GM21737 (cell line): ENCODE measurements around the gene VAV2.

ENCODE experiments used
- ATAC-seq: cut with Tn5 transposase; IDR thresholded peaks from one replicate; pipeline ENCODE4 v1.9.1; 2021; ENCODE audit warnings: mild to moderate bottlenecking, moderate library complexity; ENCODE audit not compliant: unreplicated experiment

The VAV2 gene

DNA sequence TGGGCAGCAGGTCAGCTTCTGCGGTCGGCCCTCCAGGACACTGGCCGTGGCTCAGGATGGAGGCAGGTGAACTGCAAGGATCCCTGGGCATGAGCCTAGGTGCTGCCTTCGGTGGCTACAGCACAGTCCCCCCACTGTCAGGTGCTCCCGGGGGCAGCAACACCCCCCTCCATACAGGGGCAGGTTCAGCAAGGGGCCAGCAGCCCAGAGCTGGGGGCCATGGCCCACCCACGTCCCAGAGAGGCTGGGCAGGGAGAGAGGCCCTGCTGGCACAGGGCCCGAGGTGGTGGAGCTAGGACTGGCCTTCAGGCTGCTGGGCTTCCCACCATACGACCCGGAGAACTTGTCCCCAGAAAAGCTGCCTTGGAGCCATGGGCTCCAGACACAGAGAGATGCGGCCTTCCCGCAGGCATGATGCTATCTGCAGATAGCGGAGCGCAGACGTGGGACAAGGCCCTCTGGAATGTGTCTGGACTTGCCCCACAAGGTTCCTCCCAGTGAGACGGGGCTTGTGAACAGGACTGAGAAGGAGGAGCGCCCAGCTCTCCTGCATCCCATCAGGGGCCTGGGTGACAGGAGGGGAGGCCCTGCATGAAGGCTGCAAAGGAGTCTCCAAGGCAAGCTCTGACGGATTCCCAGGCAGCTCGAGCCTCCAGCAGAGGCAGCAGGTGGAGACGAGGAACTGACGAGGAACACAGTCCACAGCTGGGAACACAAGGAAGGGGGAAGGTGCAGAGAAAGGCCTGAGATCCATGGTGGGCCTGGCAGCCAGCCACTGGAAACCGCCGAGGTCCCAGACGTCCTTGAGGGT is 111.1 kb downstream of the VAV2 start:
- ATAC-seq, result no peak

DNA sequence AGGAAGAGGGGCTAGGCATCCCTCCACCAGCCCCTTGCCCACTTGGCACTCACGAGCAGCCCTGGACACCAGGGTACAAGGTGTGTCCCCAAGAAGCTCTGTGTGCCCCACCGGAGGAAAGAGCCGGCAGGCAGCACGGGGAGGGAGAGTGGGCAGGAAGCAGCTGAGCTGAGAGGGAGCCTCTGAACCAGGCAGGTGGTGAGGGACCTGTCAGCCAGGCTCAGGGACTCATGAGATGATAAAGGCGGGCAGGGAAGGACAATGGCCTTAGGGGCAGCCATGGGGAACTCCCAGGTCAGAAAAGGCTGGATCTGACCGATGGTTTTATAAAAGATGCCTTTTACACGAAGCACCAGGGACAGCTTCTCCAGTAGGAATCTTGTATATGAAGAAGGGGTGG is 112.0 kb downstream of the VAV2 start:
- no peak for ATAC-seq

DNA sequence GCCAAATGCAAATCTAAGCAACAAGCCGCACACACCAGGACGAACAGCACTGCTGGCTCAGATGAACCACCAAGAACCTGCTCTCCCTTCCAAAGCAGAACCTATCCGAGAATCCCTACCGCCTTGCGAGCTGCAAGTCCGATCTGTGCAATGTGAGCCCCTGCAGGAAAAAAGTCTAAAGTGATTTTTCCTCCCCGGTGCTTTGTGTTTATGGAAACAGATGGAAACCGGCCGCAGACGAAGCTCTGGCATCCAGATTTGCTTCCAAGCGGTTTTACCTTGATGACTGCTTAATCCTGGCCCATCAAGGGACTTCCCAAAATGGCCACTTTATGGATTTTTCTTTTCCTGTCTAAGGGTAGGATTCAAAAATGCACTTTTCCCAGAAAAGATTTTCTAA is 112.5 kb downstream of the VAV2 start:
- no peak for ATAC-seq

DNA sequence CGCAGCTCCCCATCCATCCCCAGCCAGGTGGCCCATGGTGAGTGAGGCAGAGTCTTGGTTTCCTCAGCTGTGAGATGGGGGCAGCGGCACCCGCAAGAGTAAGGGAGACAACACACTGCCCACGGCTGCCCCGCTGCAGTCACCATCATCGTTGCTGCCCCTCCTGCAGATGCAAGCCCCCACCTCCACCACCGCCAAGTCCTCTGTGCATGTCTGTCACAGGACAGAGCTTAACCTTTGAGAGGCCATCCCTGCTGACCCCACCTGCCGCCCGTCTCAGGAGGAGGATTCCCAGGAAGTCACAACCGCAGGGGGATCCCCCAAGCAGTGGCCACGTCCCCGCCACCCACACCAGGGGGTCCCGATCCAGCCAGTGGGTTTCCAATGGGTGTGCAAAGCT is 113.7 kb downstream of the VAV2 start:
- no peak for ATAC-seq

DNA sequence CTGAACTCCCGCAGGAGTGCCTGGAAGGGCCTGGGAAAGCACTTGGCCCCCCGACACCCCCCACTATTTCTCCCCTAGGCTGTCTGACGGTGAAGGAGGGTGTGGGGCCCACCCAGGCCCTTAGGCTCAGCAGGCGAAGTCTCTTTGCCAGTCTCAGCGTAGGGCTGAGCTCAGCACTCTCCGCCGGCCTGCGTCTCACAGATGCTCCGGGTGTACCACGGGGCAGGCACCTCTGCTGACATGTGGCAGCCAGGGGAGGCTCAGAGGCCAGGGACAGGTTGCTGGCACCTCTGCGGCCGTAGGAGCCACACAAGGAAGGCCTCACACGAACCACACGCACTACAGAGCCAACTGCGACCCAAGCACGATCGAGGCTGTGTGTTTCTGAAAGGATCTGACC is 114.2 kb downstream of the VAV2 start:
- ATAC-seq, result no peak

DNA sequence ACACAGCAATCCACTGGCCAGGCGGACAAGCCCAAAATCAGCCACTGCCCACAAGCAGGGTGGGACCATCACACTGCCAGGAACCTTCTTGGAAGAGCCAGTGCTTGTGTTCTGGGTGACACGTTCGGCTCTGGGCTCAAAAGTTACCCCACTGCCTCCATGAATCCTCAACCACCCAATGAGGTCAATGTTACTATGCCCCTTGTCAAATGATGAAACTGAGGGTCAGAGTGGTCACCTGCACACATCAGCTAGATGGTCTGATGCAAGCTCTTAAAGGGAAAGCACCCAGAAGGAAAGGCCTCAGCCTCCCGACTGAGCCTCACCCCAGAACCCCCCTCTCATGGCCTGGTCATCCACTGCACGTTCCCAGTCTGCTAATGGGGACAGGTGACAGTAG is 114.8 kb downstream of the VAV2 start:
- ATAC-seq, result no peak

DNA sequence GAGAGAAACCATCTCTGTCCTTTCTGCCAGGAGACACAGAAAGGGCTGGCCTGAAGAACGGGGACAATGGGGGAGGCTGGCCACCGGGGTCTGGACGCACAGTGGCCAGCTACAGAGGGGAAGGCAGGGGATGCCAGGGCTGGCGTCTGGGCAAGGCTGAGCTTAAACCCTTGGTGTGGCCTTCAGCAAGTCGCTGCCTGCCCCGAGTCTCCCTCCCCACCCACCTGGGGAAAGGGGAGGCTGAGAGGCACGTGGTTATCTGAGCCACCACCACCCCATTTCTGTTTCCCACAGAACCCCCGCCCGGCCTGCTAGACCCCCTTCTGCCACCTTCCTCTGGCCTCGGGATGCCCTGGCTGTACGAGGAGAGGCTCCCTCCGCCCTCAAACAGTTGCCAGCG is 115.3 kb downstream of the VAV2 start:
- no peak for ATAC-seq

DNA sequence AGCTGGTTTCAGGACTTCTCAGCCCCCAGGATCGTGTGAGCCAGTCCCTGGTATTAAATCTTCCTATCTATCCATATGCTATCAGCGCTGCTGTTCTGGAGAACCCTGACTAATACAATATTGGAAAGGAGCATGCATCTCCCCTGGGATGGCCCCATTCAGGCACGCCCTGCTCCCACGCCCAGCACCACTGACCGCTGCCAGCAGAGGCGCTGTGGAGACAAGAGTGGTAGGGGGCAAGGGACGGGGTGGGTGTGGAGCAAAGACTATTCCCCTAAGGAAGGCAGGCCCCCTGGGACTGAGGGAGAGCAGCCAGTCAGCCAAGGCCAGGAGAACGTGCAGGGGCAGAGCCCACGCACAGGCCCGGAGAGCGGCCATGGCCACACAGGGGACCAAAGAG is 116.0 kb downstream of the VAV2 start:
- ATAC-seq, result no peak

DNA sequence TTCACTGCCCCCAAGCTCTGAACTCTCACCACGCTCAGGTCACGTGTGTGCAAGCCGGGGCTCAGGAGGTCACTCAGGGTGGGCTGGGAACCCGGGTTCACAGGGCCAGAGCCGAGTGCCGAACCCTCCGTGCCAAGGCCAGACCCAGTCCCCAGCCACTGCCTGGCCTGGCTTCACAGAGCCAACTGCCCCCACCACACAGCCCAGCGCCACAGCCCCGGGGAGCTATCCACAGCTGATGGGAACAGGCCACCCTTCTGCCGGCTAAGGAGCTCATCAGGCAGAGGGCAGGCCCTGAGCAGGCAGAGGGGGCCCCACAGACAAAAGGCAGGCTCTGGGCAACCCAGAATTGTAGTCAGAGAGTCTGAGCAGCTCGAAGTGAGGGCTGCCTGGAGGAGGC is 117.0 kb downstream of the VAV2 start:
- no peak for ATAC-seq

DNA sequence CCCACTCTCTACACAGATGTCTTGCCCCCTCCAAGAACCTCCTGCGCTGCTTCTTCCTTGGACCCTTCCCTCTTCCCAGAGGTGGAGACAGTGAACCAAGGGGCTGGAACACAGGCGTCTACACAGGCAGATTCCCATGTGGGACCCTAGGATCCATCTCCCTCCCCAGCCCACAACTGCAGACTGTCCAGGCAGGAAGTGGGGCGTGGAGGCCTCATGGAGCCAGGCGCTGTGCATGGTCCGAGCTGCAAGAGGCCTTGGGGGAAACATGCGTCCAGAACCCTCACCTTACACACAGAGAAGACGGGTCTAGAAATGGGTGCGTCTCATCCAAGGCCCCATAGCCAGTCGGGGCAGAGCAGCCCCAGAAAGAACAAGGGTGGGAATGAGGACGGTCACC is 117.5 kb downstream of the VAV2 start:
- no peak for ATAC-seq

DNA sequence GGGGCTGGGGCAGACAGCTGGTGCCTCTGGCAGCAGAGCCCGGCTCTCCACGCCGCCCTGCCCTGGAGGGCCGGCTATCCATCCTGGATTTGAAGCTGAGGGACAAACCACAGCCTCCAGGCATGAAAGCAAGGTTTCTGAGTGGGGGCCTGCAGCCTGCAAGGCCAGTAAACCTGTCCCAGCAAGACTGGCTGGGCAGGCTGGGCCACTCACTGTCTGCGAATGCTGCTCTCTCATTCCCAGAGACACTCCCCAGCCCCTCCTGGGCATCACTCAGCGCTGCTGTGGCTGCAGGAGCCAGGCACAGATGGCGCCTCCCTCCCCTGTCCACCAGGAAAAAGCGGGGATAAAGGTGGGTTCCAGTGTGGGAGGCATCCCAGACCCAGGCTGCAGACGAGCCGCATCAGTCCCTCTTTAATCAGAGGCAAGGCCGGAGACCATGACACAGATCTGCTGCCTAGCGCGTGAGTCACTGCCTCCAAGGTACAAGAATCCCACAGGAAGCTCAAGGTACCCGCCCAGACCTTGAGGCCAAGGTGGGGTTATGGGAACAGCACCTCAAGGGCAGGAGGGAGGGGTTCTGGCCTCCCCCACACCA is 118.0 kb downstream of the VAV2 start:
- no peak for ATAC-seq

DNA sequence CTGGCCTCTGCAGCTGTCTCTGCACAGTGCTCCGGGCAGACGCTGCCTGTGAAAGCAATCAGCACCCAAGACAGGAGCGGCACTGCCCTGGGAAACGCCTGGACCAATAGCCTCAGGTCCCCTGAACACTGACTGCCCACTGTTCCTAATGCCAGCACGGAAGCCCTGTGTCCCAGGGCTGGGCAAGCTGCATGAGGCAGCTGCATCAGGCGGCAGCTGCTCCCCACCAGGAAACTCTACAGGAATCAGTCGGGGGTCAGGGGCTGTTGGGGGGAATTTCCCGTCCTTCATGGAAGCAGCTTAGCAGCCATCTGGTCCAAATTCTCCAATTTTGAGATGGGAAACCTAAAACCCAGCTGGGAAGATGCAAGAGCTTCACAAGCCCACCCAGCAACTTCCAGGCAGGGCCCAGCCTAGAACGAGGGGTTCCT is 118.6 kb downstream of the VAV2 start:
- no peak for ATAC-seq

DNA sequence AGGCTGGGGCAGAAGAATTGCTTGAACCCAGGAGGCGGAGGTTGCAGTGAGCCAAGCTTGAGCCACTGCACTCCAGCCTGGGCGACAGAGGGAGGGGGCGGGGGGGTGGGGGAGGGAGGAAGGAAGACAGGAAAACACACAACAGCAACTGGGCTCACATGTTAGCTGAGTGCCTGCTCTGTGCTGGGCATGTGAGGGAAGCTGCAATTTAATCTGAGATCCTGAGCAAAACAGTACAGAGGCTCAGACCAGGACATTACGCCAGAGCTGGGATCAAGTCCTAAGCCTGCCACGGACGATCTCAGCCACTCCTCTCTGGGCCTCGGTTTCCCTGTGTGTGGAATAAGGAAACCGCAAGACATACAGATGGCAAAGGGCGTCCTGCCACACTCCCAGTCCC is 119.1 kb downstream of the VAV2 start:
- ATAC-seq, result no peak

DNA sequence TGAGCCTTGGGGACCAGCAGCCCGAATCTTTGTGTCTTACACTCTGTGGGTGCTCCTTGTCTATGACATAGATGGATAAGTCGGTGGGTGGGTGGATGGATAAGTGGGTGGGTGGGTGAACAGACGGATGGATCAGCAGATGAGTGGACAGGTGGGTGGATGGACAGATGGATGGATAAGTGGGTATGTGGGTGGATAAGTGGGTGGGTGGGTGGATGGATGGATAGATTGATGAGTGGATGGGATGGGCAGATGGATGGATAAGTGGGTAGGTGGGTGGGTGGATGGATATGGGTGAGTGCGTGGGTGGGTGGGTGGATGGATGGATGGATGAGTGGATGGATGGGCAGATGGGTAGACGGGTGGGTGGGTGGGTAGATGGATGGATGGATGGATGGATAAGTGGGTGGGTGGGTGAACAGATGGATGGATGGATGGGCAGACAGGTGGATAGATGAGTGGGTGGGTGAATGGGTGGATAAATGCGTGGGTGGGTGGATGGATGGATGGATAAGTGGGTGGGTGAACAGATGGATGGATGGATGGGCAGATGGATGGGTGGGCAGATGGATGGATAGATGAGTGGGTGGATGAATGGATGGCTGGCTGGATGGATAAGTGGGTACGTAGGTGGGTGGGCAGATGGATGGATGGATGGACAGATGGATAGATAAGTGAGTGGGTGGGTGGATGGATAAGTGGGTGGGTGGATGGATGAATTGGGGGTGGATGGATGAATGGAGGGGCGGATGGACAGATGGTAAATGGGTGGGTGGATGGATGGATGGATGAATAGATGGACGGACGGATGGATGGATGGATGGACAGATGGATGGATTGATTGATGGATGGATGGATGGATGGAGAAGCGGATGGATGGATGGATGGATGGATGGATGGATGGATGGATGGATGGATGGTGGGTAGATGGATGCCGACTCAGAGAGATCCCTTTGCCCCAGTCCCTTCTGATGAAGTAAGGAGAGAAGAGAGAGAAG is 121.2 kb downstream of the VAV2 start:
- no peak for ATAC-seq

DNA sequence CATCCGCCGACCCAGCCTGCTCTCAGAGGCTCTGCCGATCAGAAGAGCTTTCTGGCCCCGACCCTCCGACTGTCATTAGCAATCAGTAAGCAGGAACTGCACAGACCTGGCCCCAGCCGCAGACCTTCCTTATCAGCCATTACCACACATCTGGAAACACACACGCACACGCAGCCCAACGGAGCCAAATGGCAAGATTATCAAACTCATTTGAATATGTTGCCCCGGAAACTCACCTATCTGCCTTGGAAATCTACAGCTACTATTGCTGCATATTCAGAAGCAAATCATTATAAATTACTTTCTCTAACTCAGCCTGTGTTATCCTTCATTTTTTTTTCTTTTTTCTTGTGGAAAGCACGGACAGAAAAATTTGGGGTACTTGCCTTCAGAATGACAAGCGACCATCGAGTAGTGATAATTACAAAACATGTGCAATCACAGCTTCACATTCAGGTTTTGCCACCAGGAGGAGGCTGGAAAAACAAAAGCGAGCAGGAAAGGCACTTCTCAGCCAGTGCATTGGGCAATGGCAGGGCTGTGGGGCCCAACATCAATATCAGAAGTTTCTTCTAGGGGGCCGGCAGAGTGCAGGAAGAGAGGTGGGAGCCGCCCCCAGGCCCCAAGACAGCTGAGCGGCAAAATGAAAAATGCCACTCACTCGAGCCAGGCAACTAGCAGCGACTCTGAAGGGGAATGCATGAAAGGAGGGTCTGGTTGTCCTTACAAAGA is 122.3 kb downstream of the VAV2 start:
- no peak for ATAC-seq

DNA sequence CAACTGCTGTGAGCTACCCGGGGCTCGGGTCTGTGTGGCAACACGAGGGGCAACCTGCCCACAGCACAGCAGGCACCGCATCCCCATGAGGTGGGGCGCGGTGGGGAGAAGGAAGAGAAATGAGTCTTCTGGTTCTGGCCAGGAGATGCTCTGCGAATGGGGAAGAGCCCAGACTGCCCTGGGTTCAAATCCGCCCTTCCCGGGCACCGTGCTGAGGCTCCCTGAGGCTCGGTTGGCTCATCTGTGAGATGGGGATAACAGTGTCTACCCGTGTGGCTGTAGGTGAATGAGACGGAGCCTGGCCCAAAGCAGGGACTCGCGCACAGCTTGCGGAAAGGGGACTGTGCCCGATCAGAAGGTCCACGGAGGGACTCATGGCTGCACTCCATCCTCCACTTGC is 123.9 kb downstream of the VAV2 start:
- no peak for ATAC-seq

DNA sequence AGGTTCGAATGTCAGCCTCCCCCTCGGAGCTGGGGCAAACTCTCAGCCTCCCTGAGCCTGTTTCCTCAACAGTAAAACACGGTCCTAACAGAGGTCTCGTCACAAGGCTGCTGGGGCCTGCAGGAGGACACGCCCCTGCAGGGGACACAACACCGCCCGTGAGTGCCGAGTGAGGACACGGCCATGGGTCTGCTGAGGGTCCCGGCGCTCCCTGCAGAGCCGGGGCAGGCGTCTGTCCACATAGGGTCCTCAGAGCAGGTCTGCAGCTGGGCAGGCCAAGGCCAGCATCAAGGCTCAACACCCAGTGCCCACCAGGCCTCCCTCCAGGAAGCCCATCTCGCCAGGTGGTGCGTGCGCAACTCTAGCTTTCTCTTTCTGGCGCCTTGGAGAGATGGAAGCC is 125.2 kb downstream of the VAV2 start:
- ATAC-seq, result no peak

DNA sequence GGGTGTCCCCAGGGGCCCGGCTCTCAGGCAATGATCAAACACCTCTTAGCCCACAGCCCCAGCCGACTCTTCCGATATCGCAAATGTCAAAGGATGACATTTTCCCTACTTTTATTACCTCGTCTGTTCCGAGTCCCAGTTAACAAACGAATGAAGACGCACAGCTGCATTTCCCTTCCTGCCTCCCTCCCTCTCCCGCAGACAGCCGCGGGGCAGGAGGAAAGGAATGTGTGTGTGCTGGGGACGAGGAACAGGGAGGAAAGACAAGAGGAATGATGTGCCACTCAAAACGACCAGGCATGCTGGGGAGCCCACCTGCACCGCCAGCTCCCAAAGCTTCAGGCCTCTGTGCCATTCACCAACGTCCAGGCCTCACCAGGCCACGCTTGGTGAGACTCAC is 128.1 kb downstream of the VAV2 start:
- no peak for ATAC-seq

DNA sequence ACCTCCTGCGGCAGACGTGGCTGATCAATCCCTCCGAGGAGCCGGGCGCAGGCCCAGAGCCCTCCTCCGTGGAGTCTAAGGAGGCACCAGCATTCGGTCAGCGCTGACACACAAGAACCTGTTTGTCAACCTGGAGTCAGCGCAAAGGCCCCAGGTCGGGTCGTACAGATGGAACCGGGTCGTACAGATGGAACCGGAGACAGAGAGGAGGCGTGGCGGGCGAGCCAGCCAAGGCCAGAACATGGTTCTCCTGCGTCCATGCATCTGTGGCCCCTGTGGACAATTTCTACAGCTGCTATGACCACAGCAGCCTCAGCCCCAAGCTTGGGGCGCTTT is 128.9 kb downstream of the VAV2 start:
- ATAC-seq, result no peak

DNA sequence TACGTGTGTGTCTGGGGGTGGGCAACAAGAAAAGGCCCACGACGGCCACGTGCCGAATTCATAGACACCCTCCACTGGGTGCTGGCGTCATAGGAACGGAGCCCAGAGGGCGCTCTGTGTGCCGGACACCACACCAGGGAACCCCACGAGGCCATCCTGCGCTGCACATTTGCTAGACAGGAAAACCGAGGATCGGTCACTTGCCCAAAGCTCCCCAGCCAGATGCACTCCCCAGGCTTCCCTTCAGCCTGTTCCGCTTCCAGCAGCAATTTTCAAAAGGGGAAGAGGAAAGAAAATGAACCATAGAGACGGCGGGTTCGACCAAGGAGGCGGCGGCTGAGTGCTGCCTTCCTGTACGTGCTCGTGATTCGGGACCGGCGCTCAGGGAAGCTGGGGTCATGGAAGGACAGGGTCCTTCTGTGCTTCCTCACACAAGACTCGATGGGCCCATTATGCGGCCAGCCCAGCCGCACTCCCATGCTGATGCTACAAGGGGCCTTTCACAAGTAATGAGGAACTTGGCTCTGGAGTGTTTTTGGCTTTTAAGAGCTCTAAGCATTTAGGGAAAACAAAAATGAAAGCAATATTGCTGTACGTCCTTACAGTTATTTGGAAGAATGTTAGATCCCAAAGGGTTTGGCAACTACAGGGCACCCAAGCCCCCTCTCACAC is 129.4 kb downstream of the VAV2 start:
- ATAC-seq, result no peak

DNA sequence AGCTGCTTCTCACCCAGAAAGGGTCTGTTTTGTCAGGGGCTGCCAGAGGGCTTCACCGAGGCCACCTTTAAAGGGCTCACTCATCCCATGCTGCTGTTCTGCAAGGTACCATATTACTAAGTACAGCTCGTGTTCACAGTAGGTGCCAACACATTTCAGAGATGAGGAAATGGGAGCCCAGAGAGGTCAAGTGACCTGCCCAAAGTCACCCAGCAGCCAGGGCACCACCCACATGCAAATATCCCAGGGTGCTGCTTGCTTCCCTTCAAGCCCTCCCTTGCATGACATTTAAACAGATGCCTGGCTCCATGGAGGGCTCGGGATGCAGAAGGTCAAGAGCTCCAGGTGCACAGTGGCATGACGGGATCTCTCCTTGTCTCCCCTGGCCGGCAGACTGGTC is 130.4 kb downstream of the VAV2 start:
- no peak for ATAC-seq
